Mesodermal cell (in vitro differentiated cells): ENCODE measurements around the gene HOXC5.

ENCODE experiments used
- H3K27ac ChIP-seq: 2 replicates; pipeline ENCODE4 v1.7.0; 2013; ENCODE audit warnings: mild to moderate bottlenecking, low read depth, low read length, moderate library complexity; ENCODE audit not compliant: severe bottlenecking
- H3K36me3 ChIP-seq: 2 replicates; pipeline ENCODE4 v1.7.1; 2013; ENCODE audit warnings: mild to moderate bottlenecking, low read length, moderate library complexity; ENCODE audit not compliant: control insufficient read depth, insufficient read depth
- H3K4me1 ChIP-seq: one replicate; pipeline ENCODE4 v1.7.1; 2013; ENCODE audit warnings: mild to moderate bottlenecking, low read length; ENCODE audit not compliant: insufficient read depth, control insufficient read depth, poor library complexity, severe bottlenecking
- H3K4me3 ChIP-seq: 2 replicates; pipeline ENCODE4 v1.7.0; 2013; ENCODE audit warnings: low read length, control low read depth, mild to moderate bottlenecking; ENCODE audit not compliant: insufficient read depth, poor library complexity, severe bottlenecking; ENCODE audit errors: extremely low read depth
- H3K9me3 ChIP-seq: 2 replicates; pipeline ENCODE4 v1.7.1; 2013; ENCODE audit warnings: mild to moderate bottlenecking, low read length, moderate library complexity; ENCODE audit not compliant: control insufficient read depth
- WGBS, 2 experiments: methylation state at CpG; one replicate each; pipeline ENCODE4 v1.1.5; 2013; ENCODE audit warnings: missing lambda C conversion rate in 2 of 2; ENCODE audit not compliant: insufficient coverage in 2 of 2; 5-methylcytosine and 5-hydroxymethylcytosine counted together

The HOXC5 gene

DNA sequence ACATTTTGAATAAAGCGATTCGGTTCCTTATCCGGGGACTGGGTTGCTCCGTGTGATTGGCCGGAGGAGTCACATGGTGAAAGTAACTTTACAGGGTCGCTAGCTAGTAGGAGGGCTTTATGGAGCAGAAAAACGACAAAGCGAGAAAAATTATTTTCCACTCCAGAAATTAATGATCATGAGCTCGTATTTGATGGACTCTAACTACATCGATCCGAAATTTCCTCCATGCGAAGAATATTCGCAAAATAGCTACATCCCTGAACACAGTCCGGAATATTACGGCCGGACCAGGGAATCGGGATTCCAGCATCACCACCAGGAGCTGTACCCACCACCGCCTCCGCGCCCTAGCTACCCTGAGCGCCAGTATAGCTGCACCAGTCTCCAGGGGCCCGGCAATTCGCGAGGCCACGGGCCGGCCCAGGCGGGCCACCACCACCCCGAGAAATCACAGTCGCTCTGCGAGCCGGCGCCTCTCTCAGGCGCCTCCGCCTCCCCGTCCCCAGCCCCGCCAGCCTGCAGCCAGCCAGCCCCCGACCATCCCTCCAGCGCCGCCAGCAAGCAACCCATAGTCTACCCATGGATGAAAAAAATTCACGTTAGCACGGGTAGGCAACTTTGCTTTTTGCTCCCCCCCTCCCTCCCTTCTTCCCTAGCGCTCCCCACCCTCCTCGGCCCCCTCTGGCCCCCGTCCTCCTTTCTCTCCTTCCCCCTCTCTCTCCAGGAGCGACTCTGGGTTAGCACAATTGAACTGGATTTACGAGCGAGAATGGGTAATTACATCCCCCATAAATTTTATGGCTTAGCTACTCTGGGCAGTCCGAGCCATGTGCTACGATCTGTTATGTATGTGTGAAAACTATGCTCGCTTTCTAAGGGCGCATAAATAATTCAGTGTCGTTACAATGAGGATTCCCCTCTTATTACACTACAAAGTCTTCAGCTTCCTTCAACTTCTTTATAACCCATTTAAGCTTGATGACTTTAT, 21.2 kb downstream of the HOXC5 start, which contains the start of gene HOXC4:
HOXC4 (plus strand) TSS at position 85 of the 991 bp plus-strand sequence; CDS start at position 173, 88 bp downstream.
- Histone ChIP-seq H3K4me1 (no peaks in the 10 kb centered on the region), H3K9me3 (no peaks in the 10 kb centered on the region), H3K27ac (no peak within 1 kb of the TSS), H3K36me3 (no peaks in the 10 kb centered on the region), H3K4me3 (peak within 1 kb of the TSS; percentile 25)
- 3 to 4% methylated on average over 29 to 36 of the region's 52 CpGs for WGBS, 2 experiments

DNA sequence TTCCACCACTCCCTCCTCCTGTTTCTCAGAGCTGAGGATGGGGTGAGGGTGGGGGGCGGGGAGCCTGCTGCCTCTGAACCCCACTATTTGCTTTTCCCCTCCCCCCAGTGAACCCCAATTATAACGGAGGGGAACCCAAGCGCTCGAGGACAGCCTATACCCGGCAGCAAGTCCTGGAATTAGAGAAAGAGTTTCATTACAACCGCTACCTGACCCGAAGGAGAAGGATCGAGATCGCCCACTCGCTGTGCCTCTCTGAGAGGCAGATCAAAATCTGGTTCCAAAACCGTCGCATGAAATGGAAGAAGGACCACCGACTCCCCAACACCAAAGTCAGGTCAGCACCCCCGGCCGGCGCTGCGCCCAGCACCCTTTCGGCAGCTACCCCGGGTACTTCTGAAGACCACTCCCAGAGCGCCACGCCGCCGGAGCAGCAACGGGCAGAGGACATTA, 21.9 kb downstream of the HOXC5 start:
- no peak overlapping the region for H3K4me3 ChIP-seq
- H3K27ac ChIP-seq: no peak overlapping the region
- H3K4me1 ChIP-seq: no peaks in the 10 kb centered on the region
- H3K36me3 ChIP-seq: no peaks in the 10 kb centered on the region
- WGBS, 2 experiments: 0 to 3% methylated on average over 7 to 18 of the region's 24 CpGs
- H3K9me3 ChIP-seq: no peaks in the 10 kb centered on the region

DNA sequence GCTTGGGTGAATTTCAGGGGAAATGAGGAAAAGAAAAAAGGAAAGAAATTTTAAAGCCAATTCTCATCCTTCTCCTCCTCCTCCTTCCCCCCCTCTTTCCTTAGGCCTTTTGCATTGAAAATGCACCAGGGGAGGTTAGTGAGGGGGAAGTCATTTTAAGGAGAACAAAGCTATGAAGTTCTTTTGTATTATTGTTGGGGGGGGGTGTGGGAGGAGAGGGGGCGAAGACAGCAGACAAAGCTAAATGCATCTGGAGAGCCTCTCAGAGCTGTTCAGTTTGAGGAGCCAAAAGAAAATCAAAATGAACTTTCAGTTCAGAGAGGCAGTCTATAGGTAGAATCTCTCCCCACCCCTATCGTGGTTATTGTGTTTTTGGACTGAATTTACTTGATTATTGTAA, 22.7 kb downstream of the HOXC5 start:
- no peak overlapping the region for H3K27ac ChIP-seq
- H3K4me1 ChIP-seq: no peaks in the 10 kb centered on the region
- no peak overlapping the region for H3K4me3 ChIP-seq
- H3K9me3 ChIP-seq: no peaks in the 10 kb centered on the region
- 0% methylated on average over 1 of the region's 2 CpGs for whole genome bisulfite sequencing, 2 experiments
- H3K36me3 ChIP-seq: no peaks in the 10 kb centered on the region

DNA sequence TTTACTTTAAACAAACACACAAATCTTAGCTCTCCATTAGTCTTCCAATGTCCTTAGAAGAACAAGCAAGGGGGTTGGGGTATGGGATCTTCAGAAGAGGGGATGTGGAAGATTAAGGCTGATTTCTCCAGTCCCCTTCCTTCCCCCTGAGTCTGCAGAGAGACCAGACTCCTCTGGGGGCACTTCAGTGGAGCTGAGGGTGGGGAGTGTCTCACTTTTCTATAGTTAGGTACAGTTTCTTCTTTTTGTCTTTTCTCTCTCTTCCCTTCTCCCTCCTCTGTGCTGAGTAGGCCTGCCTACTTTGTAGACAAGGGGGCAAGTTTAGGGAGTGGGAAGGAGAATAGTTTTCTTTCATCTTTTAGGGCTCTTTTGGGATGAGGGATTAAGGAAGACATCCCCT, 23.3 kb downstream of the HOXC5 start:
- Histone ChIP-seq H3K36me3 (no peaks in the 10 kb centered on the region), H3K4me1 (no peaks in the 10 kb centered on the region), H3K4me3 (no peak overlapping the region), H3K9me3 (no peaks in the 10 kb centered on the region), H3K27ac (no peak overlapping the region)

DNA sequence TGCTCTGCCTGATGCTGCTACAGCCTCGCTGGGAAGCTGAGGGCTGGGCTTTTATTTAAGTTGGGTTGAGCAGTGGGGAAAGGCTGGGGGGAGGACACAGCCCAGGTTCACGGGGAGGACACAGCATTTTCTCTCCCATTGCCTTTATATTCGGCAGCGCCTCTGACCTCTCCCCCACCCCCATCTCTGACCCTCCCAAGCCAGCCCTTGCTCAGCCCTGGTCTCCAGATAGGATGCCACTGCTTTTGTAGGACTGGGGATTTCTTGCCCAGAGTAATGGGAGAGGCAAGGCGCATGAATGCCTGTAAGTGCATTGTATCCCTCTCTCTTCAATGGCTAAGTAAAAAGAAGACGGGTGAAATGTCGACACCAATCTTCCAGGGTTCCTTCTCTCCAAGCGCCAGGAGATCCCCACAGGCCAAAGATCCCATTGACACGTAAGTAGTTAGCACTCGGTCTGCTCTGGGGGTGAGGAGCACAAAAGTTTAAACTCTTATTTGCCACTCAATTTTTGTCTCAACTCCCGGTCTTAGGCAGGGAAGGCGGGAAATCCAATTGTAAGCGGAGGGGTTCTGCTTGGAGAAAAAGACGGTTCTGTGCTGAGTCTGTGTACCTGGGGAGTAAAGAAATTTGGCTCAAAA, 25.4 kb downstream of the HOXC5 start:
- no peak overlapping the region for H3K4me3 ChIP-seq
- H3K9me3 ChIP-seq: no peaks in the 10 kb centered on the region
- no peaks in the 10 kb centered on the region for H3K36me3 ChIP-seq
- 4 to 6% methylated on average over 5 to 6 of the region's 14 CpGs for WGBS, 2 experiments
- no peaks in the 10 kb centered on the region for H3K4me1 ChIP-seq
- H3K27ac ChIP-seq: no peak overlapping the region

DNA sequence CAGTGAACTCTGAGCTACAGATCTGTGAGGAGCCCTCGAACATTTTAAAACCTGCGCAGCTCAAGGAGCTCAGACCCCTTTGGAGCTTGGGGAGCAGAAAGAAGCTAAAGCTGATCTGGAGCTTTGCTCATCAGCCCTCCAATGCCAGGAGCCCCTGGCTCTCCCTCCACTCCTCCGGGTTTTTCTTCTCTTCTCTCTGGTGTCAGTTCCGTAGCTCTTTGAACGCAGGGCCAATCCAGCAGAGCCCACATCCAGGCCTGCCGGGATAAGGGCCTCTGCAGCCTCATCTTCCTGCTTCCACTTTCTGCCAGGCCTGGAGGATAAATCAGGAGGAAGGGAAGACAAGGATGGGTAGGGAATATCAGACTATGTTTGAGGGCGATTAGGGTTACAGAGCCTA, 26.8 kb downstream of the HOXC5 start:
- WGBS, 2 experiments: 14 to 20% methylated on average over 5 to 7 of the region's 7 CpGs
- Histone ChIP-seq H3K27ac (no peak overlapping the region), H3K4me3 (no peak overlapping the region), H3K4me1 (no peaks in the 10 kb centered on the region), H3K36me3 (no peaks in the 10 kb centered on the region), H3K9me3 (no peaks in the 10 kb centered on the region)

DNA sequence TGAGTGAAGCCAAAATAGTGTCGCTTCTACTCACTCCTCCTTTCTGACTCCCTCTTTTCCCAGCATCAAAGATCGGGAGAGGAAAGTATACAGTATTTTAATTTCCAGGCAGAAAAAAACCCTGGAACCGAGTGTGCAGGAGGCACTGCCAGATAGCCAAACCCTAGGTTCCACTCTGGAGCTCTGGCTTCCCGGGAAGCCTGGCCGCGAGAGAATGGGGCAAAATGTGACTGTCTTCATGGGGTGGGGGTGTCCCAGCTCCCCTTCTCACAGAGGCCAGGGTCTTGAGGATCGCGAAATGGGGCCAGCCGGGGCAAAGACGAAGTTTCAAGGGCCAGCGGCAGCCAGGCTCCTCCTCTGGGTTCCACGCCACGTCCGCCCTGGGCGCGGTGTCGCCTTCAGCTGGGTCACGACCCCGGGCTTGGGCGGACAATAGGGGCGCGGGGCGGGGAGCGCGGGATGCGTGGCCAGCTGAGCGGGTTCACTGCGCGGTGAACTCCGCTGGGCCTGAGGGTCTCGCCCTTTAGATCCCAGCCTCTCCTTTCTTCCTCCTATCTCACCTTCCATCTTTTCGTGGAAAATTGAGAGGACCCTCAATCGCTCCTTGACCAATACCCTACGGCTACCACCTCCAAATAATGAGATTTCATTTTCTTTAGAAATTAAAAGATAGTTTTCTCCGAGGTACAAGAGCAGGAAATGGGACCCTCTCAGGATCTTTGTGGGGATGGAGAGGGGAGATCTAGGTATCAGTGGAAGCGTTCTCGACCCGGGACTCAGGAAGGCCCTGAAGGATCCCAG, 27.5 kb downstream of the HOXC5 start:
- H3K36me3 ChIP-seq: no peaks in the 10 kb centered on the region
- WGBS, 2 experiments: 9 to 12% methylated on average over 29 to 30 of the region's 38 CpGs
- no peak overlapping the region for H3K4me3 ChIP-seq
- H3K4me1 ChIP-seq: no peaks in the 10 kb centered on the region
- H3K27ac ChIP-seq: no peak overlapping the region
- H3K9me3 ChIP-seq: no peaks in the 10 kb centered on the region

DNA sequence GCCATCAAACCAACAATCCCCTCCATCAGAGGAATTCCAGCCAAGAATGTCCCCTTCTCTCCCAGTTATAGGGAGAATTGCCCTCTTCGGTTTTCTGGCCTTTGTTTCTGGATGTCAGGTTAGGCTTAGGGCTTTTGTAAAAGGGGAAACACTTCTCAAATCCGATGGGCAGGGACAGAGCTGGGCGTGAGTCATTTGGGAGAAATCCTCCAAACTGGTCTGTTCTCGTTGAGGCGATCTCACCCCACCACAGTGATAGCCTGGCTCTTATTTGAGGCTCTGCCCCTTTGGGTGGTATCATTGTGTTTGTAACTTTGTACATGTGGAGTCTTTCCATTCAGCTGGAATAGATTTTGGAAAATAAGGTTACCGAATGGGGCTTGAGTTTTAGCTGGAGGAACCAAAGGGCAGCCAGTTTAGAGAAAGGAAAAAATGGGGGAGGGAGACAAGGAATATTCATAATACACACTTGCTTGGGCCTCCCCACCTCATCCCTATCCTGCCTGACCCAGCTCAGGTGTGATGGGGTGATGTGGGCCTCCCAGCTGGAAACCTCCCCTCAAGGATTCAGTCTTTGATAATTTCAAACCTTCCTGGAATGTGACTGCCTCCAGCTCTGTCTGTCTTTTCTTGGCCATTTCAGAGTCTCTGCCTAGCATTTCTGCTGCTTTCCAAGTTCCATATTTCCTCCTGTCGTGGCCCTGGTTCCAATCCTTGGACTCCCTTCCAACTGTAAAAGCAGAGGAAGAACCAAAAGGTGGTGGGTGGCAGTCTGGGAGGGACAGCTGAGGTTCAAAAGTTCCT, 28.3 kb downstream of the HOXC5 start:
- H3K4me1 ChIP-seq: no peaks in the 10 kb centered on the region
- no peak overlapping the region for H3K4me3 ChIP-seq
- 29% methylated on average over 5 of the region's 7 CpGs; no CpG with 5 or more reads in 1 of the 2 experiments for WGBS, 2 experiments
- H3K27ac ChIP-seq: no peak overlapping the region
- H3K36me3 ChIP-seq: no peaks in the 10 kb centered on the region
- H3K9me3 ChIP-seq: no peaks in the 10 kb centered on the region

DNA sequence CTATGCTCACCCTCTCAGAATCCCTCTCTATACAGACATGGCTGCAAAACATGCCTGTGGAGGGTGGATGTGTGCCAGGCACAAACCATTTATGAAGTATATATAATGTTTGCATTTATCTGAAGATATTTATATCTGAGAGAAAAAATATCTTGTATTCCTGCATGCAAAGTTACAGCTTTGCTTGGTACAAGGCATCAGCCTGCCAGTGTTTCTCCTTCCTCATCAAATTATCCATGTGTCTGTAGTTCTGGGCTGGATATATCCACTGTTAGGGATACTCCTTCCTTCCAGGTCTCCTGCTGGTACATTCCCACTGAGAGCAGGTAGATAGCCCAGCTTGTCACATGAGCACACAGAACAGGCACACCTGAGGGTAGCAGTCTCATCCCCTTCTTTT, 32.8 kb downstream of the HOXC5 start:
- Histone ChIP-seq H3K27ac (no peak overlapping the region), H3K36me3 (no peaks in the 10 kb centered on the region), H3K4me3 (no peak overlapping the region), H3K9me3 (no peaks in the 10 kb centered on the region), H3K4me1 (no peaks in the 10 kb centered on the region)

DNA sequence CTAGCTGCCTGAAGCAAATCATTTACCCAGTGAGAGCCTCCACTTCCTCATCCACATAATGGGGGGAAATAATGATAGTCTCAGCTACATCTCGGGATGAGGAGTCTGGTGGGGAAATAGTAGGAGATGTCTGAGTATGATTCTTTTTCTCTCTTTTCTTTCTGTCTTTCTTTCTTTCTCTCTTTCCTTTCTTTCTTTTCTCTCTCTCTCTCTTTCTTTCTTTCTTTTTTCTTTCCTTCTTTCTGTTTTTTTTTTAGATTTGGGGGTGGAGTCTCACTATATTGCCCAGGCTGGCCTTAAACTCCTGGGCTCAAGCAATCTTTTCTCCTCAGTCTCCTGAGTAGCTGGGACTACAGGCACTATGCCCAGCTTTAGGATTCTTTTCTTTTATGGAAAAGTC, 33.6 kb downstream of the HOXC5 start:
- H3K36me3 ChIP-seq: no peaks in the 10 kb centered on the region
- no peak overlapping the region for H3K27ac ChIP-seq
- WGBS, 2 experiments: no CpG with 5 or more reads among the region's 1 CpG
- H3K4me1 ChIP-seq: no peaks in the 10 kb centered on the region
- no peak overlapping the region for H3K4me3 ChIP-seq
- H3K9me3 ChIP-seq: no peaks in the 10 kb centered on the region
